ENCODE measurements around the gene PSMG4. TPM values are rescaled to one million over a fixed set of nuclear protein-coding genes. Genes with fewer than 3 reads are reported as not detected.

The PSMG4 gene, protein sequence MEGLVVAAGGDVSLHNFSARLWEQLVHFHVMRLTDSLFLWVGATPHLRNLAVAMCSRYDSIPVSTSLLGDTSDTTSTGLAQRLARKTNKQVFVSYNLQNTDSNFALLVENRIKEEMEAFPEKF
- 57.6 and 89.9 TPM in 2 replicates for total RNA-seq

DNA sequence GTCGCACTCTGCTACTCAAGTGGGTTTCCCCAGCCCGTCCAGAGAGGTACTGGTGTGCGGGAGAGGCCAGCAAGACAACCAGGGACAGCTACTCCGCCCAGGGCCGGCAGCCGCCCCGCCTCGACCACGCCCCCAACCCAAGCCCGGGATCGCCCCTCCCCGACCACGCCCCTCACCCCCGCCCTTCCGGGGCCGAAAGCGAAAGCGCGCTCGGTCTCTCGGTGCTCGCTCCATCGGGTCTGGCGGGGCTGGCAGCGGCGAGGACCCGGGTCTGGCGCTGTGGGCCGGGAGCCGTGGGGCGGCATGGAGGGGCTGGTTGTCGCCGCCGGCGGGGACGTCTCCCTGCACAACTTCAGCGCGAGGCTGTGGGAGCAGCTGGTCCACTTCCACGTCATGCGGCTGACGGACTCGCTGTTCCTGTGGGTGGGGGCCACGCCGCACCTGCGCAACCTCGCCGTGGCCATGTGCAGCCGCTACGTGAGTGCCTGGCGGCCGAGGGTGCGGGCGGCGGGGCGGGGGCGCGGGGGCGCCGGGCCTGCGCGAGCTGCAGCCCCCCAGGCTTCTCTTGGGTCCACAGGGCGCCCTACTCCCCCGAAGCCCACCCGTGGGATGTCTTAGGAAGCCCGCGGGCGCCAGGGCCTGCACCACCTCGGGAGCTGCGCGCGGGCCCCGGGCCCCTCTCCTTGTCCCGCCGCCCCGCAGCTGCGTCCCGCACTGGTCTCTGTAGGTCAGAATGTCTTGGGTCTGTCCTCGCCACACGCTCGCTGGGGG, at the start of gene PSMG4:
PSMG4 (plus strand) TSS at position 228 of the 771 bp plus-strand sequence; CDS start at position 304, 76 bp downstream.
- DNase-seq (ENCODE audit: low read depth, low spot score) = peak; percentile 39

DNA sequence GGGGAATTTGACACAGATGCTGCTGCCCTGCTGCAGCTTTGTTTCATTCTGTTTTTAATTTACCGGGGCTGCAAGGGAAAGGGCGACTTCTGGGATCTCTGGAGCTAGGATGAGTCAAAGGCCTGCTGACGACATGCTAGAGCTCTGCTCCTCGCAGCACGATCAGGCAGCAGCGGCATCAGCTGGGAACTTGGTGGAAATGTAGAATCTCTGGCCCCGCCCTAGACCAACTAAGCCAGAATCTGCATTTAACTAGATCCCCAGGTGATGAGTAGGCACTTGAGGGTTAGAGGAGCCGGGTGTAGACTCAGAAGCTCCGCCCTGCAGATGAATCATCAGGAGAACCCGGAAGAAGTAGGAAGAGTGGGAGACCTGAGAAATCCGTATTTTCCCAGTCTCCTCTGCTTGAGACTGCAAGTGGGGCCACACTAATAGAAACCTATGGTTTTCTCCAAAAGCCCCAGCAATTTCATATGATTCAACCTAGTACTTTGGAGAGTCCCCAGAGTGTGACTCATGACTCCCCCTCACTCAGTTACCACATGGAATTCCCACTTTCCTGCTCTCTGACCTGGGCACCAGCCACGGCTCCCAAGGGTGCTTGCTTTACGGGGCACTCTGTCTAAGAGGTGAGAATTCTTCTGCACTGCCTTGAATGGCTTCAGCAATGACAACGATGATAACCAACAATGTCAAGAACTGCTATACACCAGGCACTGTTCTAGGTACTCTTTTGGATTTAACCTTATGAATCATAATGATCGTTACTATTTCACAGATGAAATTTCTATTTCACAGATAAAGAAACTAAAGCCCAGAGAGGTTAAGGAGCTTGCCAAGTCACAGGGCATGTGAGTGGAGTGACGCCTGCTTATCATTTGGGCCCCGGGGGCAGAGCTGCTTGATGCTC, 49.4 kb upstream of the PSMG4 start:
- DNase-seq (ENCODE audit: low read depth, low spot score) = no peak

DNA sequence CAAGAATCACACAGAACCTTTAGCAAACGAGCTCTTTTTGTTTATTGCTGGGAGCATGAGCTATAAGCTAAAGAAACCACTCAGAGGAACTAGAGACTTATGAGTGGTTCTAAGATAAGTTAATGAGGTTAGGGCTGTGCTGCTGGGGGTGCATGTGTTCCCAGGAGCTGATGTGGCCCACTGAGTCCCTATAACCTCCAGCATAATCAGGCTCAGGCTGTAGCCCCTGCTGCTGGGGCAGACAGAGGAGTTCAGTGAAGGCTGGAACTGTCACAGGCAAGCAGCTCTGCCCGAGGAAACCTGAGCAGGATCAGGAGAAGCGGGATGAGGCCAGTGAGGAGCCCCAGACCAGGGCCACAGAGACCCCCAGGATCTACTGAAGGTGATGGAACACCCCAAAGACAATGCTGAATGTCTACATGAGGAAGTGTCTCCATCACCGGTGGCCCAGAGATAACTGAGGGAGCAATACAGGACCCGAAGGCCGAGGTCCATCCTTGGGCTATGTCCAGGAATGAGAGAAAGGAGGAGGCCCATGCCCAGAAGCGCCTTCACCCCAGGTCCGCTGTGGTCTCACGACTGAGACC, 48.6 kb upstream of the PSMG4 start:
- no peak for DNase-seq (ENCODE audit: low read depth, low spot score)

DNA sequence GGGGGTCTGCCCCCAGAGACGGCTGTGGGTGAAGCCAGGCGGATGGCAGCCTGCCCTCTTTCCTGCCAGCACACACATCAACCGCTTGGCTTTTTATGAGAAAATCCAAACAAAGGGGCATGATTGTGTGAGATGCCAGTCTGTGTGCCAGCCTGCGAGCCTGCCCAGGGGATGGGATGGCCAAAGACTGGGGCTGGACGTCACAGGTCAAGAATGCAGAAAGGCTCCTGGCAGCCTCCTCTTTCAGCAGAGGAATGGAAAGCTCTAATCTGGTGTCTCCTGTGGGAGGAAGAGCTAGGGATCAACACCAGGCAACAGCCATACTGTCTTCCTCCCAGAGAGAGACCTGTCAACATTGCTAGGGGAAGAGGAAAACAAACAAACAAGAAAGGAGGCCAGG, 47.1 kb upstream of the PSMG4 start:
- DNase-seq (ENCODE audit: low read depth, low spot score) = no peak

DNA sequence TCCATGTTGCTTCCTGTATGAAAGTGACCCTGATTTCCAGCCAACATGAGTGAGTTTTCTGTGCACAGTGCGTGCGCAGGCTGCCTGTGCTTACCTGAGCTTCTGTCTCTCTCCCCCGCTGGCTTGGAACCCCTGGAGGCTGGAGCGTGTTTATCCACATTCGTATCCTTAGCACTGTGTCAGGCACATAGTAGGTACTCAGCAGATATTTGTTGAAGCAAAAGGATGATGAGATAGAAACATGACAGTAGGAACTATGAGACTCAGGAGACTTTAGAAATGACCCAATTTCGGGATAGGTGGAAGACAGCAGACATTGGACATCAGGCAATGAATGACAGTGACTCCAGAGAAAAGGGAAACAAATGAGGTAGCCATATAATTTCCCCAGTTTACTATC, 46.5 kb upstream of the PSMG4 start:
- no peak for DNase-seq (ENCODE audit: low read depth, low spot score)

DNA sequence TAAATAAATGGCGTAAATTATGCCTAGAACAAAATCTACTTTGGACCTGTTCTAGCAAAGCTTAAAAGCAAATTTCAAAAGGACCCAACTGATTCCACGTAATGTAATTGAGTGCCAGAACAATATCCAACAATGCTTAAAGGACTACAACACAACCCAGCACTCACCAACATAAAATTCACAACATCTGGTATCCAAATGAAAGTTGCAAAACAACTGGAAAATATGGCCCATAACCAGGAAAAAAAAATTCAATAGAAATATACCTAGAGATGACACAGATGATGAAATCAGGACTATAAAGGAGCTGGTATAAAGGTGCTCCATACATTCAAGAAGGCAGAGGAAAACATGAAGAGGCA, 45.4 kb upstream of the PSMG4 start:
- no peak for DNase-seq (ENCODE audit: low read depth, low spot score)

DNA sequence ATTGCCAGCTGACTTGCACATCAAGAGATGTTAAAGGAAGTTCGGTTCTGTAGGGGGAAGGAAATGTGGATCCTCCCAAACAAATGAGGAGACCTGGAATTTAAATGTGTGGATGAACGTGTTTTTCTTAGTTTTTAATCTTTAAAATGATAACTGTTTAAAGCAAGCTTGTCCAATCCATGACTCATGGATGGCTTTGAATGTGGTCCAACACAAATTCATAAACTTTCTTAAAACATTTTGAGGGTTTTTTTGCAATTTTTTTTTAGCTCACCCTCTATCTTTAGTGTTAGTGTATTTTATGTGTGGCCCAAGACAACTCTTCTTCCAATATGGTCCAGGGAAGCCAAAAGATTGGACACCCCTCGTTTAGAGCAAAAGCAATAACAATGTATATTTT, 43.8 kb upstream of the PSMG4 start:
- DNase-seq (ENCODE audit: low read depth, low spot score) = no peak

DNA sequence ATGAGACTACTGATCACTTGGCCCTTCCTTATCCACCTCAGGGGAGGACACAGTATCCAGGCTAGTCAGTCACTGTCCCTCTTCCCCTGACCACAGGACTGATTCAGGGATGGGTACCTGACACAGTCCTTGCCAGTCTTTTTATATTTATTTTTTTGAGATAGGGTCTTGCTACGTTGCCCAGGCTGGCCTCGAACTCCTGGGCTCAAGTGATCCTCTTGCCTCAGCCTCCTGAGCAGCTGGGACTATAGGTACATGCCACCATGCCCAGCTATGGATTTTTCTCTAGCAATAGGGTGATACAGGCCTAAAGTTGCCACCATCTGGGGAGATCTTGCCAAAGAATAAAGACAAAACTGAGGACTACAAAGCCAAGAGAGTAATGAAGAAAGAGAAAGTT, 41.5 kb upstream of the PSMG4 start:
- no peak for DNase-seq (ENCODE audit: low read depth, low spot score)

DNA sequence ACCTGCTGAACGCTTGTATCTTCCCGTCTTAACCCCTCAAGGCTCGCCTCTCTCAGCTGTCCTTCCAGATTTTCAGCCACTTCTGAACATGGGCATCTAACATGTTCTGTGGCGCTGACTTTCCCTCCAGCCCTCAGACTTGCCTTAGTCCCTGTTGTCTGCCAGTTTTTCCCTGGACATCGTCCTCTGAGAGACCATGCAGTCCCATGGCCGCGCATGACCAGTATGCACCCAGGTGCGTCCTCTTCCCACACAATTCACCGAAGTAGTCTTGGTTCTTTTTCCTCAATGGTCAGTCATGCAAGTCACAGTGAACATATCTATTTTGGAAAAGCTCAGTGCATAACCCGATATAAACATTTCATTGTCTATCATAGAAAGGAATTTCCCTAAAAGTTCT, 40.5 kb upstream of the PSMG4 start:
- DNase-seq (ENCODE audit: low read depth, low spot score) = no peak

DNA sequence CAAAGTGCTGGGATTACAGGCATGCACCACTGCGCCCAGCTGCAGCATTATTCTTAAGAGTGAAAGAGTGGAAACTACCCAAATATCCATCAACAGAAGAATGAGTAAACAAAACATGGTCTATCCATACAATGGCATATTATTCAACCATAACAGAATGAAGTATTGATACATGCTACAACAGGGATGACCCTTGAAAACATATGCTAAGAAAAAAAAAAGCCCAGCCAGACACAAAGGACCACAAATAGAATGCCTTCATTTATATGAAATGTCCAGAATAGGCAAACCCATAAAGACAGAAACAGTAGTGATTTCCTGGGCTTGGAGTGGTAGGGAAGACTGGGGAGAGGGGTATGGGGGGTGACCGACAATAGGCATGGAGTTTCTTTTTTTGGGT, 38.4 kb upstream of the PSMG4 start:
- DNase-seq (ENCODE audit: low read depth, low spot score) = no peak

DNA sequence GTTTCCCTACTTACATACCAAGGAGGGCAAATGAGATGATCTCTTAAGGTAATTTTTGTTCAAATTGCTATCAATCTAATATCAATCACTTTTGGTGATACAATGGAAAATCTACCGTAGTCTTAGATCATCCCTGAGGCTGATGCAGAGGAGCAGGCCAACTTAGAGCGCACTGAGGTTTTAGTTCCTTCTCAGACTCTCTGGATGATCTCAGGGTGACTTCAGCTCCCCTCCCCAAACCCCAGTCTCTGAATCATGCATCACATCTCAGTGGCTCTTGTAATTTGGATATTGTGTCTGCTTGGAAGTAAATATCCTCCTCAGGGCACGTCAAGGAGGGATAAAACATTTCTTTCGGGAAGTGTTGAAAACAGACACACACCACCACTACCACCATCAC, 37.2 kb upstream of the PSMG4 start:
- DNase-seq (ENCODE audit: low read depth, low spot score) = no peak

DNA sequence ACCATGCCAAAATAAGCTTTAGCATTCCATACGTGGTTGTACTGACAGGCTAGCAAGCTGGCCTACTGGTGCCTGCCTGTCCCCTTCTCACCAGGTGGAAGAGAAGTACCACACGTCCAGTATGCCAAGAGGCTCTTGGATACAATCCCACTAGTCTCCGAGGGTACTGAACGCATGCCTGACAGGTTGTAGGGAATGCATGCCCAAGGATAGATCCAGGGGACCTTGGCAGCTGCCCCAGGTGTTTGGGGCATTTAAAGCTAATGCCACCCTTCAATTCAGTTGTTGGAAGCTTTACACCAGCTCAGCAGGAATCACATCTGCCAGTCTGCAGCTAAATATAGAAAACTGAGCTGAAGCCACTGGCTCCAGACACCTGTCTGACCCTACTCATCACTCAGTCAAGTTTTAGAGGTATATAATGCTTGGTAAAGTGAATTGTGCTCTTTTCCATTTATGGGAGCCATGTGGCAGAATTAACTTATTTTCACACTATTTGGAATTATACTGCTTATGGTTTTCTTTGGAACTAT, 36.2 kb upstream of the PSMG4 start:
- DNase-seq (ENCODE audit: low read depth, low spot score) = no peak

DNA sequence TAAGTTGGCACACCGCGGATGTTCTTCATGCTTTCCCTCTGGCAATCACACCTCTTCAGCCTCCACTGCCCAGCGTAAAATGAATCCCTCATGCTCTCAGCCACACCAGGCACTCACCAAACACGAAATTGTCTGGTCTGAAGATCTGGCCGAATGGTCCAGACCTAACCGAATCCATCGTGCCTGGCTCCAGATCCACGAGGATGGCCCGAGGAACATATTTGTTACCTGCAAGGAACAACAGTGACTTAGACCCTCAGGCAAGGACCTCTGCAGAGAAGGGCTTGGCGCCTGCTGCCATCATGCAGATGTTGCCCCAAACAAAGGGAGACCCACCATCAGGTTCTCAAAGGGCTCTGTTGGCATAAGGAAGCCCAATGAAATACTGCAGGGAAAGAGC, 32.7 kb upstream of the PSMG4 start:
- no peak for DNase-seq (ENCODE audit: low read depth, low spot score)

DNA sequence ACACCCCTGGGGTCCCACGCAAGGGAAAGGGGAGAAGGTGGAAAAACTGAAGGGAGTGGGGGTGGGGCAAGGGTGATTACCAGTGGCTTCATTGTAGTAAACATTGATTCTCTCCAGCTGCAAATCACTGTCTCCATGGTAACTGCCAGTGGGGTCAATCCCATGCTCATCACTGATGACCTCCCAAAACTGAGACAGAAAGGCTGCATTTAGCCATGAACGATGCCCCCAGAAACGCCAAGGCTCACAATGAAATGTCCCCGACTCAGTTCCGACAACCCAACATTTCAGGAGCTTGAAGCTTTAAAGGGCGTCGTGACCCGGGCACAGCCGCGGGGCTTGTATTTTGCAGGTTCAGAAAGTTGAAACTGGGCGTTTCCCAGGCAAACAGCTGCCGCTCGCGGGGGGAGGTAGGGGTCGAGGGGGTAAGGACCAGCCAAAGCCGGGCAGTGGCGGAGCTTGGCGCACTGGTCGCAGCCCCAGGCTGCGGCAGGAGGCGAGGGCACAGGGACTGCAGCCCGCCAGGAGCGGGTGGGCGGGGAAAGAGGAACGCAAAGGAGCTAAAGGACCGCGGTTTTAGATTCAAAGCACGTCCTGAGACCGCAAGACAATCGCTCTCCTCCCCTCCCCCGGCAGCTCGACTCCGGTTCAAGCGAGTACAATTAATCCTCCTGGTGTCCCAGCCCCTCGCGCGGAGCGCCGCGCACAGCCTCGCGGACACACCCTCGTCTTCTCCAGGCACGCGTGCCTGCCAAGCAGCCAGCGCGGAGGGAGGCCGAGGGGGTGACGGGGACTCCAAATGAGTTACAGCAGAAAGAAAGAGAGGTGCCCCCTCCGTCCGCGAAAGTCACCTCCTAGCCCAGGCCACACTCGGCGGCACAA, 32.0 kb upstream of the PSMG4 start:
- no peak for DNase-seq (ENCODE audit: low read depth, low spot score)

DNA sequence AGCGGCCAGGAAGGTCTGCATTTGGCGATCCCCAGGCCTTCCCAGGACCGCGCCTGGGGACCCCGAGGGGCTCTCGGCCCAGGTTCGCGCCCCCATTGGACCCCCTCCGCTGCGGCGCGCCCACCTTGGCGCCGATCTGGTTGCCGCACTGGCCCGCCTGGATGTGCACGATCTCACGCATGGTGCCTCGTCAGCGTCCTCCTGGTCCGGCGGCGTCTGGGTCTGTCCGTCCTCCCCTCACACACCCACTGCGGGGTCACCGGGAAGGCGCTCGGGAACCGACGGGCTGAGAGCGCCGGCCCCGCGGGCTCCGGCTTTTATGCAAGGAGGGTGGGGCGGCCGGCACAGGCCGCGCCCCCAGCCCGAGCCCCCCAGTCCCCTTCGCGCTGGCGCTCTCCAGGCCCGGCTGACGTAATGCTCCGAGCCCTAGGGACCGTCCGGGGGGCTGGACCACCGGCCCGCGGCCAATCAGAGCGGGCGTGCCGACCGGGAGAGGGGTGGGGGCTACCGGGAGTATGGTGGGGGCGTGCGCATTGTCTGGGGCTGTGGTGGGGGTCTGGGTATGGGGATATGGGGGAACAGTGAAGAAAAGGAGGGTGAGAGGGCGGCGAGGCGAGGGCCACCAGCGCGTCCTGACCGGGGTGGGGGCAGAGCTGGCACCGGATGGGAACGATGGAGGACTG, 31.2 kb upstream of the PSMG4 start, which contains the start of gene TUBB2B:
TUBB2B (minus strand) TSS at position 291 of the 683 bp plus-strand sequence; CDS start at position 181, 110 bp downstream.
- DNase-seq (ENCODE audit: low read depth, low spot score) = no peak

DNA sequence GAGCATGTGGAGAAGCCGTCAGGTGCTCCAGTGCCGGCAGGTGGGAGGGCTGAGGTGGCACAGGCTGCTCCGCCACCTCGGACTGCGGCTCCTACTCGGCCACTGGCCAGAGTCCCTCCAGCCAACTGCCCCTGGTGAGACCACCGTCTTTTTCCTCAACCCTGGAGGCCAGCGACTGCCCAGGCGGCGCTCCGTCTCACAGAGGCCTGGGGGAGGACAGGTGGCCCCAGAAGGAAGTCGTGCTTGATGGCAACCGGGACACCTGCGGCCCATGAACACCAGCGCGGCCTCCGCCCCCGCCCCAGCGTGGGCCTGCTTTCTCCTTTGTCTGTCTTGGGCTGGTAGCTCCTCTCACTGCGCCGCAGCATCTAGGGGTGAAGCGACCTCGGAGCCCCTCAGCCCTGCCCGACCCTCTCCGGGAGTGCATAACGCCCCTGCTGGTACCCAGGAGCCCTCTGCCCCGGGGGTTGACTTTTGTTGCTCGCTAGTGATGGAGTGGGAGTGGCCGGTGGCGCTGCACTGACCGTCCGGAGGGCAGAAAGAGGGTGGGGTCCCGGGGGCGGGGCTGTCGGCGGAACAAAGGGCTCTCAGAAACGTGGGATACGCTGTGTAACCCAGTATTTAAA, 30.6 kb upstream of the PSMG4 start:
- no peak for DNase-seq (ENCODE audit: low read depth, low spot score)

DNA sequence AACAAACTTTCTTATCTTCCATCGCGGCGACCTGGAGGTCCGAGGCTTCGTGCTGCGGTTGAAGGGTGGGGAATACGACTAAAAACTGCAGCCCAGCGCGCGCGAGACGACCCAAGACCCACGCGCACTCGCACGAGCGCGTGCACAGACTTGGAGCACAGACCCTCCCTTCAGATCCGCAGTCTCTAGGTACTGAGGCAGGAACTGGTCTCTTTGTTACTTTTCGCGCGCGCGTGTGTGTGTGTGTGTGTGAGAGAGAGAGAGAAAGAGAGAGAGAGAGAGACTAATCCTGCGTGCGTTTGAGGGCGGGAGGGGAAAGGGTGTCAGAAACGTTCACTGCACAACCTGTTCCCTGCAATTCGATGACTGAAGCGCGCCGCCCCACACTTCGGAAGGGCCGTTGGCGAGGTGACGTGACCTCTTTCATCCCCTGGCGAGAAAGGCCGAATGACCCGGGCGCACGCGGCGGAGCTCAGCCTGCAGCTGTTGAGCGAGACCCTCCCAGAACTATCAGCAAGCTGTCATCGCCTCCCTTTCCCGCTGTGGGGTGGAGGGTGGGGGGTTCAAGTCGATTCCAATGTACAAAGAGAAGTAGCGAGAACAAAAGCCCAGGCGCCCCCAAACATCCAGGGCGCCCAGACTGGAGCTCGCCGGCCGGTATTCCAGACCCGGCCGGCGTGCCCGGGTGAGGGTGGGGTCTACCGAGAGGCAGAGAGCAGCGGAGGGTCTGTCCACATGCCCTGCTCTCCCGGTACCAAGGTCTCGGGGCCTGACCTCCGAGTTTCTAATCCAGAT, 29.8 kb upstream of the PSMG4 start:
- no peak for DNase-seq (ENCODE audit: low read depth, low spot score)

DNA sequence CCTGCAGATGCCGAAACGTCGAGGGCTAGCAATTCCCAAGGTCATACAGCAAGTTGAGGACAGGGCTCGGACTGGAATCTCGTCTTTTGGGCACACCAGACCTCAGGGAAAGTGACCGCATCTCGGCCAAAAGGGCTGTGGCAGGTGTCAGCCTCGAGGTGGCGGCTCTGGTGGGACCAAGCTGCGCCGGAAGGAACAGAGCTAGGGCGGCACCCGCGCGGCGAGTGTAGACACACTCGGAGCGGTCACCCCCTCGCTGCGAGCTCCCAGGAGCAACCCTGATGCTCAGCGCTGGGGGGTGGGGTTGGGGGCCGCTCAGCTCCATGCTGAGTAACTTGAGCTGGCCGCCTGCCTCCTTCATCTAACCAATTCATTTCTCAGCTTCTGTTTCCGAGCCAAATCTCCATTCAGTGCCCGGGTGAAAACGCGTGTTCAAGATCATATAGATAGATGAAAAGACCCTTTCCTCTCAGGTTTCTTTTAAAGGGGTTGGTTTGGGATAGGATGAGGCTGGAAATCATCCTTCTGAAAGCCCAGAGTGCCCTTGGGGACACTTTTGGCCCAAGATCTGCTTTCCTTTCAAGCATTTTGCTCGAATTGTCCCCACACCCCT, 29.1 kb upstream of the PSMG4 start:
- DNase-seq (ENCODE audit: low read depth, low spot score) = no peak
